ENCODE results near the gene HDGFL2.
A peak's percentile ranks its signal among the peaks of the same experiment; 100 is the strongest.

Gene HDGFL2

DNA sequence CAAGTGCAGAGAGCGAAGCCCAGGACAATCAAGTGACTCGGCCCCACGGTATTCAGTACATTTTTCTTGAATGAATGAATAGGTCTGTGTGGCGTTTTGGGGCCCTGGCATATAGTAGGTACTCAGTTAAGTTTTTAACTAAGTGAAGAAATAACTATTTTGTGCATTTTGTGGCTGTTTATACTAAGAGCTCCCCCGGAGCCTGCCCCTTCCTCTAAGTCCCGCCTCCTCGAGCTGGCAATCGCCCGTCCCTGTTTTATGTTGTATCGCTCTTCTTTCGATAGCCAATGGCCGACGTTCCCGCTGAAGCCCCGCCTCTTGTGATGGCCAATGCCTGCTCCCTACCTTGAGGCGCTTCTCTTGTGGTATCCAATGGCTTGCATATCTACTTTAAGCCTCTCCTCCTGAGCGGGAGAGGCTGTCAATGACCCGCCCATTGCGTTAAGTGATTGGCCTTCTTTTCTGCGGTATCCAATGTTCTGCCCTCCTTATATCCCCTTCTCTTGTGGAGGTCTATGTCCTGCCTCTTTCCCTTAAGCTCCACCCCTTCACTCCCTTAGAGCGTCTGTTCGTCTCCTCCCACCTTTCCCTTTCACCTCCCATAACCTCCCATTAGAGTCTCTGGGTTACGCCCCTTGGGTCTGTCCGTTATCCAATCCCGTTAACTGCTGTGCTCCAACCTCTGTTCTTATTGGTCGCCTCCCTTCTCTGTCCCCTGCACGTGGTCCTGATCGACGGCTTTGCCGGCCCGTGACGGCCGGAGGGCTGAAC is 509 bp upstream of the HDGFL2 start:
- peak; percentile 99 to 100 for DNase-seq

DNA sequence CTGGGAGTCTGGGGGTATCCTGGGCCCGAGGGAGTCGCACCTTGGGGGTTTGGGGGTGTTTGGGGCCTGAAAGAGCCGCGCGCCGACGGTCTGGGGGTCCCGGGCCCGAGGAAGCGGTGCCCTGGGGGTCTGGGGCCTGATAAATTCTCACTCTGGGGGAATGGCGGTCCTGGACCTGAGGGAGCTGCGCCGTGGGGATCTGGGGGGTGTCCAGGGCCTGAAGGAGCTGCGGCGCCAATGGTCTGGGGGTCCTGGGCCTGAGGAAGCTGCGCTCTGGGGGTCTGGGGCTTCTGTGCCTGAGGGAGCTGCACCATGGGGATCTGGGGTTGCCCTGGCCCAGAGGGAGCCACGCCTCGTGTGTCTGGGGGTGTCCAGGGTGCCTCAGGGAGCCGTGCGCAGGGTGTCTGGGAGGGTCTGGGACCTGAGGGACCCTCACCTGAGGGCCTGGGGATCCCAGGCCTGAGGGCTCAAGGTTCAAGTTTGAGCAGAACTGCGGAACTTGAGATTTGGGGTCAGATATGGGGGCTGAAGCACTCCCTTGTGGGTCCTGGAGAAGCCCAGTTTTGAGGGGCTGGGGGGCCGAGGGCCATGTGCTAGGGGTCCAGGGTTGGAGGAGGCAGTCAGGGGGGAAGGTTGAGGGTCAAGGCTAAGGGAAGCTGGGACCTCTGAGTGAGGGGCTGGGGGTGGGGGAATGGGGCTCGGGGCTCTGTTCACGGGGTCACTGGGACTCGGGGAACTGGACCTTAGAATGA is 1.1 kb downstream of the HDGFL2 start:
- no peak for DNase-seq

DNA sequence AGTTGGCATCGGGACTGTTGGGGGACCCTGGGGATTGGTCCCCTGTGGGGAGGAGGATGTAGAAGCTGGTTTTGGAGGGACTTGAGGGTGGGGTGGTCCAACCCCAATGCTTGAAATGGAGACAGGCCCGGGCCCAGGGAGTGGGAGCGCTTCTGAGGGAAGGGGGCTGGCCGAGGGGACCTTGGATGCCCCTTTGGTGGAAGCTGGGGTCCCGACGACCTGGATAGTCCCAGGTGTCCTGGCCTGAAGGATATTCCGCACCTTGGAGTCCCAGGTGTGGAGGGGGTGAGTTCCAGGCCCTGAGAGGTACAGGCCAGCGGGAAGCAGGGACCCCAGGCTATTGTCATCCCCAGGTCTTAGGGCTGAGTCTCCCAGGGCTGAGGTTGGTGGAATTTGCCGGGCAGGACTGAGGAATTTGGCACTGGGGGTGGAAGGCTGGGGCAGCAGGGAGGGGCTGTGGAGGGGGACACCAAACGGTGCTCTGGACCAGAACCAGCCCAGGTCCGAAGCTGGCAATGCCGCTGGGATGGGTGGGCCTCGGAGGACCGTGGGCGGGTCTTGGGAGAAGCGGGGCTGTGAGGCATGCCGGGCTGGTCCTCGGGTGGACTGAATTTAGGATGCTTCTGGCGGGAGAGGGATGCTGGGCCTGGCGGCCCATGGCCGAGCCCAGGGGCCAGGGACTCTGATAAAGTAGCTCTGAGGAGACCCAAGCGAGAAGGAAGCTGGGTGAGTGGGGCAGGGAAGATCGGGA is 1.8 kb downstream of the HDGFL2 start:
- no peak for DNase-seq

DNA sequence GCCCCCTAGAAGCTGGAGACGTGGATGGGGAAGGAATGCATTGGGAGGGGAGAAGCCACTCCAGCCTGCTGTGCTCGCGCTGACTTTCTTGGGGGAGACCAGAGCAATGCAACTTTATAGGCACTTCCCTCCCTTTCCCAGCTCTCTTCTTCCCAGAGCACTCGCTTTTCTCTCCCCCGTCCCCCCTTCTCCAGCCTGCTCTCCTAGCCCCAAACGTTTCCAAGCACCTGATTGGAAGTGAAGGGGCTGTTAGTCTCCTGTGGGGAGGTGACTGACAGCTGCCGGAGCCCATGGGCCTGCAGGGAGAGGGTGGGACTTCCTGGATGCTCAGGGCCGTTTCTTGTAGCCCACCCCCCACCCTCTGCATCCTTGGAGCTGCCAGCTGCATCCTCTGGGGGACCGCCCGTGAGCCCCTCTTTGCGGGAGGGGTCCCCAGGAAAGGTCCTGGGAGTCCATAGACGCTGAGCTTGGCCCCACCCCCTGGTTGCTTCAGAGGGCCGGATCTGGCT is 2.5 kb downstream of the HDGFL2 start:
- peak; percentile 28 to 30 for DNase-seq

DNA sequence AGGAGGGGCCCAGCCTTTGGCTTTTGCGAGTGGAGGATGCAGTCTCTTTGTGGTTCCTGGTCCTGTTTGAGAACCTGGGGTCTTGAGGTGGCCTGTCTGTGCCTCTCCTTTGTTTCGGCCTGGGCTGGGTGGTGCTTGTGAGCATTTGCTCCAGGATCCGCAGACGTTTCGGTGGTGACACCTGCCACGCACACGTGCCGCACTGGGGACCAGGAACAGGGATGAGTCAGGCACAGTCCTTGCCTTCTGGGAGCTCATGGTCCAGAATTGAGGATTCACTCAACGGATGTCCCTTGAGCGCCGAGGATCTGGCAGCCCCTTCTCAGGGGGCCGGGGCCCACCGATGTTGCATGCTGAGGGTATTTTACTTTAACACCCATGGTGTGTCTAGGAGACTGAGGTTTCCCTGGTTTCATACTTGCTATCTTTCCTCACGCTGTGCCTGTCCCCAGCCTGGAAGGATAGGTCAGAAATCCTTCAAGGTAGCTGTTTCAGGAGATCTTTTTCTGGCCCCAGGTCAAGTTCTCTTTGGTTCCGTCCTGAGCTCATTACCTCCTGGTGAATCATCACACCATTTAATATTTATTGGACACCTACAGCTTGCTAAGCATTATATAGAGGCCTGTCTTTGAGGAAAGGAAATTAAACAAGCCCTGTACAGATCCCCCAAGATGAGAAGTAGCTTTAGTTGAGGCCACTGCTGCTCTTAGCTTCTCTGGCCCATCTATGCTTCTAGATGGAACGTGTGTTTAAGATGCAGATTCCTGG is 5.1 kb downstream of the HDGFL2 start:
- DNase-seq: no peak

DNA sequence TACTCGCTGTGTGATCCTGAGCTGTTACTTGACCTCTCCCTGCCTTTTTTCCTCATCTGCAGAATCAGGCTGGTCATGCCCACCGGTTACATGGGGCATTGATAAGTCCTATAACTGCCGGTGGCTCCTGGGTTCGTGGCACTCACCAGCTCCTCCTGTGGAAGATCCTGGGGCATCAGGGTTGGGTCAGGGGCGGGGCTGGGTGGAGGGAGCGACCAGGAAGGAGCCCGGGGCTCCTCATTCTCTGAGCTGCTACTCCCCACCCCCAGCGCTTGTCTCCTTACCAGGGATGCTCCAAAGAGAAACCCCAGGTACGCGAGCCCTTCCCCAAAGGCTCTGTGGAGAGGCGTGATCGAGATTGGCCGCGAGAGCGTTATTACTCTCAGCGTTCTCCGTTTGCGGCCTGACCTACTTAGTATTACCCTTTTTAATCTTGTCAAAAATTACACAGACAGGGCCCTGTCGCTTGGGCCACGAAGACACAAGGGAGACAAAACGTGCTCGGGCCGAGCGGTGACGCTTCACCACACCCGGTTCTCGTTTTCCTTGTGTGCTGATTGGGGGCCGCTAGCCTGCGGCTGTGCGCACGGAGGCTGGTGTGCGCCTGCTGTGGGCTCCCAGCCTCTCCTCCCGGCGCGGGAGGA is 10.7 kb downstream of the HDGFL2 start:
- no peak for DNase-seq

DNA sequence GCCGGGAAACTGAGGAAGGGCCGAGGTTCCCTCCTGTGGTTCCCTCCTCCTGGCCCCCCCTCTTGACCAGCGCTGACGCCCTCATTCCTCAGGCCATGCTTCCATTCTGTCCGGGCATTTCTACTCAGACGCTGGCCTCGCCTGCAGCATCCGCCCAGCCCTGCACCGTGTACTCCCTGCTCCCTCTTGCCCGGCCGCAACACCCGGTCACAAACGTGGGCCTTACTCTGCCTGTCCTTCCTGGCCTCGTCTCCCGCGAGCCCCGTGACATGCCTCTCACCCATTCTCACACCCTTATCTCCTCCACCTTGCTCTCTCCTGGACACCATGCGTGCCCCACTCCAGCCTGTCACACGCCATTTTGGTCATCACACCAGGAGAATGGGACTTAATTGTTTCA is 11.3 kb downstream of the HDGFL2 start:
- DNase-seq: no peak

DNA sequence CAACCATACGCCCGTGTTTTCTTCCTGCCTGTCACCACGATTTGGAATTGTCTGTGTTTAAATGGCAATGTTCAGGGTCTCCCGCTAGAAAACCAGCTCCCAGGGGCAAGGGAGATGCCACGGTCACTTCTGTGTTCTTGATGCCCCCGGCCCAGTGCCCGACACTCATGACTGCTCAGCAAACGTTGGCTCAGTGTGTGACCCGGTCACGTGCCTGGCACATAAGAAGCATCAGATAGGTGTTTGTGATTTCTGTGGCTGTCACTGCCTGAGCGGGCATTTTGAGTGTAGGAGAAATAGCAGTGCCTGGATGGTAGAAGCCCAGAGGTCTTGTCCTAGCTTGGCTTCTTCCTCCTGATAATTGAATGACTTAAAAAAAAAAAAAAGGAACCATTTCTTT is 15.5 kb downstream of the HDGFL2 start:
- no peak for DNase-seq

DNA sequence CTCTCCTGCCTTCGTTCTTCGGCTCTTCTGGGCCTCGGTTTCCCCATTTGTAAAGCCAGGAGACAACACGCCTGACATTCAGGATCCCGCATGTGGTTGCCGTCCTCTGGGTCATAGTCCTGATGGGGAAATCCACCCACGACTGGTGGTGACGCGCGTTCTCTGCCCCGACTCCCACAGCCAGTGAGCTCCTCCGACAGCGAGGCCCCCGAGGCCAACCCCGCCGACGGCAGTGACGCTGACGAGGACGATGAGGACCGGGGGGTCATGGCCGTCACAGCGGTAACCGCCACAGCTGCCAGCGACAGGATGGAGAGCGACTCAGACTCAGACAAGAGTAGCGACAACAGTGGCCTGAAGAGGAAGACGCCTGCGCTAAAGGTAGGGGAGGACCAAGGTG is 16.4 kb downstream of the HDGFL2 start:
- no peak for DNase-seq

DNA sequence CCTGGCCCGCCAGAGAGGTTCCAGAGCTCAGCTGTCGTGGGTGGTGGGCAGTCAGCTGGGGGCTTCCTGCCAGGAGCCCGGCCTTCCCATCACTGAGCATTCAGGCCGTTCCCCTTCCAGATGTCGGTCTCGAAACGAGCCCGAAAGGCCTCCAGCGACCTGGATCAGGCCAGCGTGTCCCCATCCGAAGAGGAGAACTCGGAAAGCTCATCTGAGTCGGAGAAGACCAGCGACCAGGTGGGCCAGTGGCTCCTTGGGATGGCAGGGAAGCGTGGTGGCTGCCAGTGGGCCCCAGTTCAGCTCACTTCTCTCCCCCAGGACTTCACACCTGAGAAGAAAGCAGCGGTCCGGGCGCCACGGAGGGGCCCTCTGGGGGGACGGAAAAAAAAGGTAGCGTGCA is 19.3 kb downstream of the HDGFL2 start:
- DNase-seq: no peak

DNA sequence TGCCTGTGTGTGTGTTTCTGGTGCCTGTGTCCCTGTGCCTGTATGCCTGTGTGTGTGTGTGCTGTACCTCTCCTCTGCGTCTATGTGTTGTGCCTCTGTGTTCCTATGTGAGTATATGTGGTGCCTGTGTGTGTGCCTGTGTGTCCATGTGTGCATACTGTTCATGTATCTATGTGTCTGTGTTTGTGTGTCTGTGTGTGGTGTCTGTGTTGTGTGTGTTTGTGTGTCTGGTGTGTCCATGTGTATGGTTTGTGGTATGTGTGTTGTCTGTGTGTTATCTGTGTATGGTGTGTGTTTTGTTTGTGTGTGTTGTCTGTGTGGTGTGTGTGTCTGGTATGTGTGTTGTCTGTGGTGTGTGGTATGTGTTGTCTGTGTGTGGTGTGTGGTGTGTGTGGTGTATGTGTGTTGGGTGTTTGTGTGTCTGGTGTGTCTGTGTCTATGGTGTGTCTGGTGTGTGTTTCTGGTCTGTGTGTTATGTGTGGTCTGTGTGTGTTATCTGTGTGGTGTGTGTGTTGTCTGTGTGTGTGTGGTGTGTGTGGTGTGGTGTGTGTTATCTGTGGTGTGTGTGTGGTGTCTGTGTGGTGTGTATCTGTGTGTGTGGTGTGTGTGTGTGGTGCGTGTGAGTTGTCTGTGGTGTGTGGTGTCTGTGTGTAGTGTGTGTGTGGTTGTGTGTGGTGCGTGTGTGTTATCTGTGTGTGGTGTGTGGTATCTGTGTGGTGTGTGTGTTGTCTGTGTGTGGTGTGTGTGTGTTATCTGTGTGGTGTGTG is 20.4 kb downstream of the HDGFL2 start:
- DNase-seq: no peak

DNA sequence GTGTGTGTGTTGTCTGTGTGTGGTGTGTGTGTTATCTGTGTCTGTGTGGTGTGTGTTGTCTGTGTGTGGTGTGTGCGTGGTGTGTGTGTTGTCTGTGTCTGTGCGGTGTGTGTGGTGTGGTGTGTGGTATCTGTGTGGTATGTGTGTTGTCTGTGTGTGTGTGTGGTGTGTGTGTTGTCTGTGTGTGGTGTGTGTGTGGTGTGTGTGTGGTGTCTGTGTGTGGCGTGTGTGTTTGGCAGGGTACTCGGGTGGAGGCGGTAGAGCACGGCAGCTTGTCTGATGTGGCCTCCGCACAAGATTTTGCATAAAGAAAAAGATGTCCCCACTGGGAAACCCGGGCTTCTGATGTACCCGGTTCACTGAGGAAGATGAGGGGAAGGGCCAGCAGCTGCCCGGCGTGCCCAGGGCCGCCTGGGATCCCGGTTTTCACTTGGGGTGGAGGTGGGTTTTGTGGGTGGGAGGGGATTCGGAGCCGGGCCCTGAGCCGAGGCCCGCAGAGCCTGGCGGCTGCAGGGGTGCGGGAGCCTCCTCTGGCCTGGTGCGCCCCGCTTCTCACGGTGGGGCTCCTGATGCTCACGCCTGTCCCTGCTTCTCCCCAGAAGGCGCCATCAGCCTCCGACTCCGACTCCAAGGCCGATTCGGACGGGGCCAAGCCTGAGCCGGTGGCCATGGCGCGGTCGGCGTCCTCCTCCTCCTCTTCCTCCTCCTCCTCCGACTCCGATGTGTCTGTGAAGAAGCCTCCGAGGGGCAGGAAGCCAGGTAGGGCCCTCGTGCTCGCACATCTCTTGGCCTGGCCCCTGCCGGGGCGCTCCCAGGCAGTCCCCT is 21.2 kb downstream of the HDGFL2 start:
- no peak for DNase-seq

DNA sequence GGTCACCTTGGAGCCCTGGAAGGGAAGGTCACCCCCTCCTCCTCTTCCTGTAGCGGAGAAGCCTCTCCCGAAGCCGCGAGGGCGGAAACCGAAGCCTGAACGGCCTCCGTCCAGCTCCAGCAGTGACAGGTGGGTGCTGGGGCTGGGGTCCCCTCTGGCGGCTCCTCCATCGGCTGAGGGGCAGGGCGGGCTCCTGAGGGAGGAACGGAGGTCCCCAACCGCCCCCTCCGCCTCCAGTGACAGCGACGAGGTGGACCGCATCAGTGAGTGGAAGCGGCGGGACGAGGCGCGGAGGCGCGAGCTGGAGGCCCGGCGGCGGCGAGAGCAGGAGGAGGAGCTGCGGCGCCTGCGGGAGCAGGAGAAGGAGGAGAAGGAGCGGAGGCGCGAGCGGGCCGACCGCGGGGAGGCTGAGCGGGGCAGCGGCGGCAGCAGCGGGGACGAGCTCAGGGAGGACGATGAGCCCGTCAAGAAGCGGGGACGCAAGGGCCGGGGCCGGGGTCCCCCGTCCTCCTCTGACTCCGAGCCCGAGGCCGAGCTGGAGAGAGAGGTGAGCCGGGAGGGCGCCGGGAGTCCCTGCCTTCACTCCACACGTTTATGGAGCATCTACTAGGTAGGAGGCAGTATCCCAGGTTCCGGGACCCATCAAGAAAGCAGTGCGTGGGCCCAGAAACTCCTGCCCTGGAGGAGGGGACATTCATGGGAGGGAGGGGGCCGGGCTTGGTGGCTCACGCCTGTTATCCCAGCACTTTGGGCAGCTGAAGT is 22.0 kb downstream of the HDGFL2 start:
- DNase-seq: no peak

DNA sequence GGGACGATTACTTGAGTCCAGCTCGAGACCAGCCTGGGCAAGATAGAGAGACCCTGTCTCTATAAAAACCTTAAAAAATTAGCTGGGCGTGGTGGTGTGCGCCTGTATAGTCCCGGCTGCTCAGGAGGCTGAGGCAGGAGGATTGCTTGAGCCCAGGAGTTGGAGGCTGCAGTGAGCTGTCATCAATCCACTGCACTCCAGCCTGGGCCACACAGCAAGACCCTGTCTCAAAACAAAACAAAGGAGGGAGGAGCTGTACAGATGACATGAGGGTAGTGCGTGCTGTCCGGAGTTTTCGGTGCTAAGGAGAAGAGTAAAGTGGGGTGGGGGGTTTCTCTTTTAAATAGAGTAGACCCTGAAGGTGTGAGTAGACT is 22.6 kb downstream of the HDGFL2 start:
- DNase-seq: no peak

DNA sequence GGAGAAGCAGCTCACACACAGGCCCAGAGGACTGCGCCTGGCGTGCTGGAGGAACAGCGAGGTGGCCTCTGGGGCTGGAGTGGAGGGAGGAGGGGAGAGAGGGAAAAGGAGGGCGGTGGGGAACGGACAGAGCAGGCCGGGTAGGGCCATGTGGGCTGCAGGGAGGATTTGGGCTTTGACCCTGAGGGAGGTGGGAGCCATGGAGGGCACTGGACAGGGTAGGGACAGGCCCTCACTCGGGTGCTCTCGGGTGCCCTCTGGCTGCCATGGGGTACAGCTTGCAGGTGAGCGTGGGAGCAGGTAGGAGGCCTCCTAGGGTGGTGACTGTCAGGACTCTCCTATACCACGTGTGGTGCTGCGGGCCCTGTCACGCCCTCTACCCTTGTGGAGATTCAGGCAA is 23.4 kb downstream of the HDGFL2 start:
- DNase-seq: no peak

DNA sequence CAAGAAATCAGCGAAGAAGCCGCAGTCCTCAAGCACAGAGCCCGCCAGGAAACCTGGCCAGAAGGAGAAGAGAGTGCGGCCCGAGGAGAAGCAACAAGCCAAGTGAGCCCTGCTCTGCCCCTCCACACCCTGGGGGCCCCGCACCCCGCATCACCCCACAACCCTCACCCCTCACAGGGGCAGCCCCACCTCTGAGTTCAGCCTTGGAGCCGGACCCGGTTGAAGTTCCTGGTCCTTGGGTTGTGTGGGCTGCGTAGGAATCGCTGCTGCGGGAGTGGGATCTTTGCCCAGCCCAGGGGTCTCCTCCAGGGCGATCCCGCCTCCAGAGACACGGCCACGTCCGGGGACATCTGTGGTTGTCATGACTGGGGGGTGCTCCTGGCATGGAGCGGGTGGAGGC is 24.2 kb downstream of the HDGFL2 start:
- no peak for DNase-seq

DNA sequence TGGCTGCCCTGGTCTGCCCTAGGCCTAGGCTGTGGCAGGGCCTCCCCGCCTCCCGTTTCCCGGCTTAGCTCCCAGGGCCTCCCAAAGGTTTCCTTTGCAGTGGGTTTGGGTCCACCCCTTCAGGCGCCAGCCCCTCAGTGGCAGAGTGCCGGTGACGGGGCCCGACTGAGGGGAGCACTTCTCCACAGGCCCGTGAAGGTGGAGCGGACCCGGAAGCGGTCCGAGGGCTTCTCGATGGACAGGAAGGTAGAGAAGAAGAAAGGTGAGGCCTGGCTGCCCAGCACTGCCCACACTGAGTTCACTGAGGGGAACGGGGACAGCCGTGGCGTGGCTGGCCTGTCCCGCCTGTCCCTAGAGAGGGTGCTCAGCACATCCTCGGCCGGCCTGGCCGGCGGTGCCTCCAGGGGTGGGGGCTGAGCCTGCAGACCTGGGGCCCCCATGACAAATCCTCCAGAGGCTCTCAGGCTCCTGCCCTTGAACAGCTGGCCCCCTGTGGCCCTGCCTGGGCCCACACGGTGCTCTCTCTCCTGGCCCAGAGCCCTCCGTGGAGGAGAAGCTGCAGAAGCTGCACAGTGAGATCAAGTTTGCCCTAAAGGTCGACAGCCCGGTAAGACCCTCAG is 25.8 kb downstream of the HDGFL2 start:
- DNase-seq: no peak

DNA sequence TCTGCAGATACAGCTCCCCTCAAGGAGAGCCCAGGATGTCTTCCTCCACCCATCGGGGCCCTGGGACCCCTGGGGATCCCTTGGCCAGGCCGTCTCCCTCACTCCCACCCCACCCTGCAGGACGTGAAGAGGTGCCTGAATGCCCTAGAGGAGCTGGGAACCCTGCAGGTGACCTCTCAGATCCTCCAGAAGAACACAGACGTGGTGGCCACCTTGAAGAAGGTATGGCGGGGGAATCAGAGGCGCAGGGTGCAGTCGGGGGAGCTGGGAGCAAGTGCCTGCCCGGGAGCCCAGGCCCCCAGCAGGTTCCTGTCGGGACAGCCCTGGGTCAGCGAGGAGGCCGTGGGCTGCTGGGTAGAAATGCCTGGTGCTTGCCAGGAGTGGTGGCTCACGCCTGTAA is 26.6 kb downstream of the HDGFL2 start:
- no peak for DNase-seq

DNA sequence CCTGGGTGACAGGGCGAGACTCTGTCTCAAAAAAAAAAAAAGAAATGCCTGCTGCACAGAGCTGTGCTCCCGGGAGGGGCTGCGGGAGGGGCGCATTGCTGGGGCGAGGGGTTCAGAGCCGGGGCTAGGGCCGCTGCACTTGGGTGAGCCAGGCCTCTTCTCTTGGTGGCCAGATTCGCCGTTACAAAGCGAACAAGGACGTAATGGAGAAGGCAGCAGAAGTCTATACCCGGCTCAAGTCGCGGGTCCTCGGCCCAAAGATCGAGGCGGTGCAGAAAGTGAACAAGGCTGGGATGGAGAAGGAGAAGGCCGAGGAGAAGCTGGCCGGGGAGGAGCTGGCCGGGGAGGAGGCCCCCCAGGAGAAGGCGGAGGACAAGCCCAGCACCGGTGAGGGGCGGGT is 27.2 kb downstream of the HDGFL2 start:
- no peak for DNase-seq
